Esophagus (tissue), 2 donors: Measurements from ENCODE around the gene PLEKHF1. TPM values are rescaled to one million over a fixed set of nuclear protein-coding genes. Genes with fewer than 3 reads are reported as not detected.
"Not testable (repeated sequence)": the region's sequence is repeated elsewhere in the genome, so short reads cannot be mapped to it uniquely, and the experiment has no call there.

Source experiments
- H3K27ac ChIP-seq, 2 donors: one replicate each; pipeline ENCODE4 v1.5.1; 2013; ENCODE audit warnings: low read depth in 2 of 2, mild to moderate bottlenecking in 2 of 2, inconsistent platforms in 1 of 2, low read length in 1 of 2, moderate library complexity in 1 of 2
- H3K27me3 ChIP-seq, 2 donors: one replicate each; pipeline ENCODE4 v1.6.1; 2013; ENCODE audit warnings: low read length in 2 of 2, control low read depth in 1 of 2, mild to moderate bottlenecking in 1 of 2; ENCODE audit not compliant: insufficient read depth in 2 of 2, control insufficient read depth in 1 of 2
- H3K36me3 ChIP-seq, 2 donors: one replicate each; pipeline ENCODE4 v1.6.1; 2013; ENCODE audit warnings: low read length in 1 of 2; ENCODE audit not compliant: control insufficient read depth in 2 of 2, insufficient read depth in 2 of 2
- H3K4me1 ChIP-seq, 2 donors: one replicate each; pipeline ENCODE4 v1.6.1; 2013; ENCODE audit warnings: low read length in 1 of 2; ENCODE audit not compliant: control insufficient read depth in 2 of 2, insufficient read depth in 2 of 2
- H3K4me3 ChIP-seq, 2 donors: one replicate each; pipeline ENCODE4 v1.5.1; 2013; ENCODE audit warnings: low read length in 2 of 2, mild to moderate bottlenecking in 2 of 2, low read depth in 1 of 2, moderate library complexity in 1 of 2
- H3K9me3 ChIP-seq, 2 donors: one replicate each; pipeline ENCODE4 v1.6.1; 2013; ENCODE audit warnings: mild to moderate bottlenecking in 2 of 2, low read depth in 1 of 2, low read length in 1 of 2, moderate library complexity in 1 of 2; ENCODE audit not compliant: control insufficient read depth in 2 of 2, insufficient read depth in 1 of 2
- WGBS, 2 donors: extraction: QIAGEN DNeasy Blood & Tissue Kit; methylation state at CpG; one replicate each; pipeline ENCODE4 v1.1.7; 2013; 5-methylcytosine and 5-hydroxymethylcytosine counted together
- polyA plus RNA-seq, 2 donors: library from polyadenylated mRNA; stranded (reverse); fragments of 200-250 nt; gene quantifications; one replicate each; pipeline ENCODE4 v1.2.3, GENCODE V29; 2013
- donor health status: healthy with polysubstance abuse.
- donor health status: Bipolar disorder and iron deficiency.

PLEKHF1 gene
- polyA plus RNA-seq, 2 donors = 15.1 to 33.6 TPM

GRCh38 chr19:29670255-29670654 lies 5.0 kb downstream of the PLEKHF1 start:
- H3K27ac ChIP-seq = no peak overlapping the region
- 92 to 93% methylated on average over 5 of the region's 5 CpGs for WGBS, 2 donors
- no peaks in the 10 kb centered on the region for H3K27me3 ChIP-seq
- no peaks in the 10 kb centered on the region for H3K9me3 ChIP-seq
- H3K36me3 ChIP-seq = peaks cover 4 to 15% of the 10 kb centered on the region in 2 donors
- H3K4me3 ChIP-seq = no peak overlapping the region
- peaks cover 10 to 28% of the 10 kb centered on the region in 2 donors for H3K4me1 ChIP-seq

- H3K9me3 ChIP-seq, H3K4me3 ChIP-seq, H3K27me3 ChIP-seq: not testable (repeated sequence)
- 75 to 82% methylated on average over 6 of the region's 6 CpGs for WGBS, 2 donors
- Histone ChIP-seq H3K27ac (peak overlapping the region in 1 of 2 donors; percentile 45), H3K36me3 (peaks cover 4 to 22% of the 10 kb centered on the region in 2 donors), H3K4me1 (peaks cover 10 to 33% of the 10 kb centered on the region in 2 donors)
Measured at GRCh38 chr19:29671026-29671392, 5.7 kb downstream of the PLEKHF1 start.

- 47 to 57% methylated on average over 12 of the region's 12 CpGs for WGBS, 2 donors
- Histone ChIP-seq H3K4me3 (no peak overlapping the region), H3K9me3 (no peaks in the 10 kb centered on the region), H3K27ac (peak overlapping the region; percentile 29 to 50), H3K36me3 (peaks cover 4 to 22% of the 10 kb centered on the region in 2 donors), H3K27me3 (no peaks in the 10 kb centered on the region), H3K4me1 (peaks cover 10 to 29% of the 10 kb centered on the region in 2 donors)
Measured at GRCh38 chr19:29671393-29672160, 6.3 kb downstream of the PLEKHF1 start.

- H3K4me3 ChIP-seq = no peak overlapping the region
- peaks cover 6 to 32% of the 10 kb centered on the region in 2 donors for H3K4me1 ChIP-seq
- H3K9me3 ChIP-seq = no peaks in the 10 kb centered on the region
- no peaks in the 10 kb centered on the region for H3K27me3 ChIP-seq
- peaks cover 4 to 30% of the 10 kb centered on the region in 2 donors for H3K36me3 ChIP-seq
- WGBS, 2 donors = 70 to 88% methylated on average over 8 of the region's 8 CpGs
- peak overlapping the region; percentile 43 to 53 for H3K27ac ChIP-seq
Measured at GRCh38 chr19:29672319-29672932, 7.2 kb downstream of the PLEKHF1 start.

- peaks cover 2 to 31% of the 10 kb centered on the region in 2 donors for H3K4me1 ChIP-seq
- H3K4me3 ChIP-seq = no peak overlapping the region
Measured at GRCh38 chr19:29672933-29673336, 7.7 kb downstream of the PLEKHF1 start.

GRCh38 chr19:29673451-29674371 lies 8.4 kb downstream of the PLEKHF1 start:
- peaks cover 4 to 30% of the 10 kb centered on the region in 2 donors for H3K36me3 ChIP-seq
- H3K27ac ChIP-seq = peak overlapping the region; percentile 2 to 35
- no peaks in the 10 kb centered on the region for H3K9me3 ChIP-seq
- 91 to 93% methylated on average over 57 of the region's 57 CpGs for WGBS, 2 donors
- no peak overlapping the region for H3K4me3 ChIP-seq
- no peaks in the 10 kb centered on the region for H3K27me3 ChIP-seq
- H3K4me1 ChIP-seq = peaks cover 0 to 33% of the 10 kb centered on the region in 2 donors

More at GRCh38 chr19:29672933-29673336, 7.7 kb downstream of the PLEKHF1 start:
- Histone ChIP-seq H3K36me3 (peaks cover 4 to 30% of the 10 kb centered on the region in 2 donors), H3K9me3 (no peaks in the 10 kb centered on the region), H3K27ac (peak overlapping the region; percentile 43 to 53), H3K27me3 (no peaks in the 10 kb centered on the region)
- WGBS, 2 donors = 73 to 82% methylated on average over 11 of the region's 11 CpGs

GRCh38 chr19:29674374-29675119 lies 9.3 kb downstream of the PLEKHF1 start:
- peaks cover 0 to 35% of the 10 kb centered on the region in 2 donors for H3K4me1 ChIP-seq
- 95% methylated on average over 28 to 34 of the region's 34 CpGs for WGBS, 2 donors

GRCh38 chr19:29675120-29675649 lies 9.9 kb downstream of the PLEKHF1 start:
- Histone ChIP-seq H3K4me1 (peaks cover 0 to 41% of the 10 kb centered on the region in 2 donors), H3K27ac (no peak overlapping the region), H3K36me3 (peaks cover 4 to 30% of the 10 kb centered on the region in 2 donors), H3K9me3 (no peaks in the 10 kb centered on the region), H3K27me3 (no peaks in the 10 kb centered on the region), H3K4me3 (no peak overlapping the region)
- WGBS, 2 donors = 90 to 92% methylated on average over 10 of the region's 10 CpGs

More at GRCh38 chr19:29674374-29675119, 9.3 kb downstream of the PLEKHF1 start:
- Histone ChIP-seq H3K27me3 (no peaks in the 10 kb centered on the region), H3K27ac (no peak overlapping the region), H3K9me3 (no peaks in the 10 kb centered on the region), H3K36me3 (peaks cover 4 to 30% of the 10 kb centered on the region in 2 donors), H3K4me3 (no peak overlapping the region)
